Transverse colon (tissue), 4 donors: ENCODE results near the gene HMX2.

Experiments
- CTCF ChIP-seq, 5 experiments: fragments of 200-600 bp in 3 of 5; fragments of 450-650 bp in 2 of 5; sonication (generic) in 3 of 5; IDR thresholded peaks; 1 replicate in 2 of 5; 2 replicates in 3 of 5; pipeline ENCODE4 v1.5.1; 2016 to 2017; ENCODE audit warnings: antibody characterized with exemption in 5 of 5, inconsistent platforms in 3 of 5, mild to moderate bottlenecking in 2 of 5, moderate library complexity in 1 of 5
- EP300 ChIP-seq: sonication (generic); formaldehyde crosslinking; IDR thresholded peaks from one replicate; pipeline ENCODE4 v1.6.1; 2017; ENCODE audit warnings: antibody characterized with exemption, low read depth
- POLR2A ChIP-seq: fragments of 450-650 bp; IDR thresholded peaks from one replicate; pipeline ENCODE4 v1.6.1; 2016; ENCODE audit warnings: antibody characterized with exemption, mild to moderate bottlenecking, moderate library complexity
- POLR2AphosphoS5 ChIP-seq, 3 donors: sonication (generic); formaldehyde crosslinking; IDR thresholded peaks; one replicate each; pipeline ENCODE4 v1.6.1; 2016; ENCODE audit warnings: antibody characterized with exemption in 3 of 3

- no peak for TF ChIP-seq POLR2AphosphoS5 (IDR thresholded peaks at IDR 0.05)
- TF ChIP-seq CTCF (IDR thresholded peaks at IDR 0.05) = no peak
- TF ChIP-seq POLR2A = no peak
- TF ChIP-seq EP300 = no peak
Observed at GRCh38 chr10:123119081-123119480, 28.9 kb upstream of the HMX2 start.
